NCI-H2171 treated with DMSO at 0.1 percent for 48 hours (cell line): Measurements from ENCODE around the gene ICE2.
"Not testable (repeated sequence)": the region's sequence is repeated elsewhere in the genome, so short reads cannot be mapped to it uniquely, and the experiment has no call there.

Source experiments
- DNase-seq: peaks from one replicate; lab custom pipeline; 2025; lab: John Stamatoyannopoulos, UW

ICE2 gene

DNA sequence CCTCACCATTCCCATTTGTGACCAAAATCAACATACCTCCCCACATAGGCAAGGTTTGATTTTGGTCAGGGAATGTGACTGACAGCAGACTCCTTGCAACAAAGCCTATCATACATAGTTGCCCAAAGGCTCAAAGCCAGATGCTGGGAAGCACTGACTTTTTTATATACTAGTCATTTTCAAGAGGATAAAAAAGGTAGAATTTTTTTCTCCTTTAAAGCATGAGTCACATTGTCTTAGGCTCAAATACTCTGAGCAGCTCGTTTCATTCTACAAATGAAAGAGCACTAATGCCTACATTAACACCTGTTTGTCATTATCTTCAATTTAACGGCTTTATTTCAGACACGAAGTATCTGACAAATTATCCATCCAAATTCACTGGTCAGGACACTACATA lies 36.2 kb downstream of the ICE2 start:
- no peak for DNase-seq

DNA sequence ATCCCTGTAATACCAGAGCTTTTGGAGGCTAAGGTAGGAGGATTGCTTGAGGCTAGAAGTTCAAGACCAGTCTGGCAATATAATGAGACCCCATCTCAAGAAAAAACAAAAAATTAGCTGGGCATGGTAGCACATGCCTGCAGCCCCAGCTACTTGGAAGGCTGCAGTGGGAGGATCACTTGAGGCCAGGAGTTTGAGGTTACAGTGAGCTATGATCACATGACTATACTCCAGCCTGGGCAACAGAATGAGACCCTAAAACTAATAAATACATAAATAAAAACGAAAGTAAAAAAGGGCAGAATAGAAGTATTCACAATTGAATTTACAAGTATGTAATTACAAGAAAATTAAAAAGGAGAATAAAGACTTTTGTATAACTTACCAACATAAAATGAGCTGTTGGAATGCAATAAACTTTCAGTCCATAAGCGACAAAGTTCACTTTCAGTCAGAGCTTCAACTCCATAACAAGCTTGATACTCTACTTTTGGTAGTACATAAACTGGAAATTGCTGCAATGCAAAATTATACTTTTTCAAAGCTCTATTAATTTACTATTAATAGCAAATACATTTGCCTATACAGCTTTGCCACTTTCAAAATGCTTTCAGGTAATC lies 36.8 kb downstream of the ICE2 start:
- DNase-seq: no peak

DNA sequence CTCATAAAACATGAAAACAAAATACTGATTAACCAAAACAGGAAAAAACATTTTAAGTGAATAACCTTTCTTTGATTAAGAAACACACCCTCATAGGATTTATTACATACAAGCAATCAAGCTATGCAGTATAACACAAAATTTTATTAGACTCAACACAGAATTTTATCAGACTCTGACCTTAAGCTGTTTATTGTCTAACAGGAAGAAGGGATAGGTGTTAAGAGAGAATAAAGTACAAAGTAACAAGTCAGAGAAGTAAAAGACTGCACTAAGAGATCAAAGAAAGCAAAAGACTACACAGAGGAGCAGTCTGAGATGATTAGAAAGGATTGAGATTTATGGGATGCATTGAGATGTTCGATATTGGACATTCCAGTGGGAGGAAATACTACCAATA lies 37.6 kb downstream of the ICE2 start:
- no peak for DNase-seq

DNA sequence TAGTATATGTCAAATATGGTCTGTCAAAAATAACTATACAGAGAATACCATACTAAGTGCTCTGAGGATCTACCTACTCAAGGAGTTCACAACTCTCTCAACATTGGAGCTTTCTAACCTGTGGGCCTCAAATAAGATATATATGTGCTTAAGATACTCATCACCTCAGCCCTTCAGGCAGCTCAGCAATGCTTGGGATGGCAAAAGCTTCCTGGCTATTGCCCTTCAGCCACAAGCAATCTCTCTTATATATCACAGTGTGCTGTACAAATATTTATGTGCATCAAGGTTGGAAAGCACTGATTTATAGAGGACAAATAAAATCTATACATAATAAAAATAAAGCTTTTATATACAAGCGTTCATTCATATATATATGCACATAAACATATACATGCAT lies 40.3 kb downstream of the ICE2 start:
- no peak for DNase-seq

DNA sequence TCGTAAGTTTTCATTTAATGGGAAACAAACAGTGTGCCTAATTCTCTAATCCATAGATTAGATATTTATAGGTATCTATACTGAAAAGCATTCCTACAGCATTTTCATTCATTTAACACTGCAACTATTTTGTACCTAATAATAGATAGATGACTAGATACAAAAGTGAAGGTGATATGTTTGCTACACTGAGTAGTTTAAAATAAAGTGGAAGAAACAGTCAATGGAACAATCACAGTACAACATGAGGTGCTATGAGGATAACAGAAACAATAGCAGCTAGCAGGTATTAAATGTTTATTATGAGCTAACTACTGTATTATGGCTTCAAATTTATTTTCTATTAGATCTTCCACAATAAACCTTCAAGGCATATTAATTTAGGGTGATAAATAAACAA lies 50.0 kb downstream of the ICE2 start:
- DNase-seq: no peak

DNA sequence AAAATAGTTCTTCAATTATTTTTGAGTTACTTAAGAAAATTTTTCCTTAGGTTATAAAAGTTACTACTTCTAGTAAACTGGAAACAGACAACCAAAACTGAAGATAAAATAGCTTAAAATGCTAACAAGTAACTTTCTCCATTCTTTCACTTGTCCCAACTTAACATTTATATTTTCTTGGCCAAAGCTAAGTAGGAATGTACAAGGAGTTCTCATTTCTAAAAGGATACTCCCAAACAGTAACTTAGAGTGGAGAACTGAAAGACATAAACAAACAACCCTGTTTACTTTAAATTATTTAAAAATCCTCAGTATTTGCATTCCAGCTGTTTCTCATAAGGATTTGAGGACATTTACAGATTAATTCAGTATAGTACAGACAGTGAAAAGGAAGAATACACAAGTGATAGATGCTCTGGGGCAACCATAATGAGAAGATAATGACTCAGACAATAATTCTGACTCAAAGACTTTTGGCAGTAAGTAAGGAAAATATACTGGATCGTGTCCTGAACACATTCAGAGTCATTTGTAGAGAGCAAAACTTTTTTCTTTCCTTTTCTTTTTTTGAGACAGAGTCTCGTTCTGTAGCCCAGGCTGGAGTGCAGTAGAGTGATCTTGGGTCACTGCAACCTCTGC lies 52.0 kb downstream of the ICE2 start:
- no peak for DNase-seq

DNA sequence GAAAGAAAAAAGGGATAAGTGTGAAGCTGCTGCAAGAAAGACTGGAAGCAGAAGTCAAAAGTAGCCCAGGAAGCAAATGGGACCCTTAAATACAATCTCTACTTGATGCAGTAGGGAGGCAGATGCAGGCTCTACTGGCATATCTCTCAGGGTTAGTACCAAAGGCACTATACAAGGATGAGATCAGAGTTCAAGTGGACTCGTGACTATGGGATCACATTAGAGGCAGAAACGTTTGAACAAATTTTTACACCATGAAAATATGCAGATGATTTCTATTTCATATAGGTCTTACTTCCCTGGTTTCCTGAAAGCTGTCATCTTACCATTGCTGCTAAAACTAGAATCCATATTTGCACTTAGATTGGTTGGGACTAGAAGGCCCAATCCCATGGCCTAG lies 53.5 kb downstream of the ICE2 start:
- DNase-seq: no peak

DNA sequence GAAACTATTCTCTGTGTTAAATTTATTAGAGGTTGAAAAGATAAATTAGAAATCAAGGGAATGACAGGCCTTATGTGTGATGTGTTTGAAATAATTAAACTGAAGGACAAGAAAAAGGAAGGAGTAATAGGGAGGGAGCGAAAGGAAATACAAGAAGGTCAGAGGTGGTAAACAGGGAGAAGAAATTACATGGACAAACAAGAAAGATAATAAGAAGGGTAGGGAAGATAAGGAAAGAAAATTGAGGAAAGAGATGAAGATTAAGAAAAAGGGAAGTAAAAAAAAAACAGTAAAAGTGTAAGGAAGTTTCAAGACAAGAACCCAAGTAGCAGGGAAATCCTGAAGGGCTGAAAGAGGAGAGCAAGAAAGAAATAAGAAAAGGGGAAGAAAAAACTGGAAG lies 54.9 kb downstream of the ICE2 start:
- no peak for DNase-seq

DNA sequence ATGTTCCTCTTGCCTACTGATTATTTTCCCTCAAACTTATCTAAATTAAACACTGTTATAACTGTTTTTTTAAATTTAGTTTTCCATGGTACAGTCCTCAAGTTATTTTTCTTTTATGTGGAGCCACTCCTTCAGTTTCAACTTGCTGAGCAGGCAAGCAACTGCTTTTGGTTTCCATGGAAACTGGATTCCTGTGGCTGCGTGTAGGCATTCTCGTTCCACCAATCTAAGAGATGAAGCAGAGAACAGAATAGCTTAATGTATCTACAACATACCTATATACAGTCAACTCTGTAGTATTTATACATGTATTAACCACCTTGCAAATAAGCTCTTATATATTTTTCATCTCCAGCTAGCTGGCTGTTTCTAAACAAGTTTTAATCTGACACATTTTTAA lies 55.4 kb downstream of the ICE2 start:
- DNase-seq: peak; percentile 9

DNA sequence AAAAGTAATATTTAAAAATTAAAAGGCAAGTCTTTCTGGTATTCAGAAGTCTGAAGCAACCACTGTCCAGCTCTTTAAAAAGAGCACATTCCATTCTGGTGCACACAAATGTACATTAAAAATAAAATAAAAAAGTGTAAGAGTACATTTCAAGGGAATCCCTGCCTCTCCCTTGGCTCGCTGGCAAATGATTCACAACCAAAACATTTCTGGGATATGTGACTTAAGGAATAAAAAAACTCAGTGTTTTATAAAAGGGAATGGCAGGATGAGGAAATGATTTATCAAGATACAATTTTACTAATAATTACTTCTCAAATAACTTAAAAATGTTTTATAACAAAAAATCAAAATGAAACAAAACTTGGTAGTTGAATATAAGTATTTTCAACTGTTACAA lies 57.4 kb downstream of the ICE2 start:
- DNase-seq: no peak

DNA sequence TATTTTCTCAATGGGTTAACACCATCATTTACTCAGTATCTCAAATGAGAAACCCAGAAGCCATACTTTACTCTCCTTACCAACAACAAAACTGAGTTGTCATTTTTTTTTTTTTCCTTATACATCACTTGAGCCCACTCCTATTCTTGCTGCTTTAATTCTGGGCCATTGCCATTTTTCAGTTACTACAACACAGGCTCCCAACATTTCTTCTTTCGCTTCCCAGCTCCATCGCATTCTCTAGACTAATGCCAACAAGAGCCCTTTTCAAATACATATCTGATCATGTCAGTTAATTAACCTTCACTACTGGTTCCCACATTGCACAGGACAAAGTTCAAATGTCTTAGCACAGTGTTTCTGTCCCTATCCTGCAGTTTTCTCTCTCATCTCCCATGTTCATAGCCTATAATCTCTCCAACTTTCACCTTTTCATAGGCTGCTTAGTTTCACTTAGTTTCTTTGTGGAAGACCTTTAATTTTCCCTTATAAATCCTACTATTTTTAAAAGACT lies 58.7 kb downstream of the ICE2 start:
- DNase-seq: no peak

DNA sequence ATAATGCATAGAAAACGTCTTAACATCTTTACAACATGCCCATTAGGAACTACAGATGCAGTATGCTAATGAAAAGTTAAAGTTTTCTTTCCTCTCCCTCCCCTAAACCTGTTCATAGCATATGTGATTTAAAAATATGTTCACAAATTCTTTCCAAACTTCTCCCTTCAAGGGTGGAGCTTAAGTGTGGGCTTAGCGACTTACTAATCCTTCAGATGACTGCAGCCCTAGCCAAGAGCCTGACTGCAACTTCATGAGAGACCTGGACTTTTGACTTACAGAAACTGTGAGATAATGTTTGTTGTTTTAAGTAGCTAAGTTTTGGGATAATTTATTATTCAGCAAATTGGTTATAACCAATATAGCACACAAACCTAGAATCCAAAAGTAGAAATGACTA lies 59.2 kb downstream of the ICE2 start:
- no peak for DNase-seq

DNA sequence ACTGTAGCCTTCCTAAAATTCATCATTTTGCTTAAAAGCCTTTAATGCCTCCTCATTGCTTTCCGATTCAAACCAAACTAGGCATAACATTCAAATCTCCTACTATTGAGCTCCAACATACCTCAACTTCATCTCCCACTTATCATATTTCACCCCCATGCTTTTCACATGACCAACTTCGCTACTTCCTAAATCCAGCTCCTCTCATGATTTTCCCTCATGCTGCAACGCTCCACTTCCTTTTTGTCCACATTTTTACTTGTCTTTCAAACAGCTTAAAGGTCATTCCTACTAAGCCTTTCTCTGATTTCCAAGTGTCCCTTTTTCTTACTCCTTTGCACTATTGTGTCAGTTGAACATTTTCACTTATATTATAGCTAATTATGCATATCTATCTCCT lies 60.8 kb downstream of the ICE2 start:
- DNase-seq: peak; percentile 27

DNA sequence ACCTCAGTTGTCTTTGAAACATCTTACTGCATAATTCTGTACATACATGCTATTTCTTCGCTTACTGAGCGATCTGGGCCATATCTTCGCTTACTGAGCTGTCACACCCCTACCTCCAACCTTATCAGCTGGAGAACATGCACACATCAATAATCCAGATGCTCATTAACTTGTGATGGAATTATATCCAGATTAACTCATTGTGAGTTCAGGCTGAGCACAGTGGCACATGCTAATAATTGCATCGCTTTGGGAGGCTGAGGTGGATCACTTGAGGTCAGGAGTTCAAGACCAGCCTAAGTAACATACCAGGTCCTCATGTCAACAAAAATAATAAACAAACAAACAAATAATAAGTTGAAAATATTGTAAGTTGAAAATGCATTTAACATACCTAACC lies 61.8 kb downstream of the ICE2 start:
- no peak for DNase-seq

DNA sequence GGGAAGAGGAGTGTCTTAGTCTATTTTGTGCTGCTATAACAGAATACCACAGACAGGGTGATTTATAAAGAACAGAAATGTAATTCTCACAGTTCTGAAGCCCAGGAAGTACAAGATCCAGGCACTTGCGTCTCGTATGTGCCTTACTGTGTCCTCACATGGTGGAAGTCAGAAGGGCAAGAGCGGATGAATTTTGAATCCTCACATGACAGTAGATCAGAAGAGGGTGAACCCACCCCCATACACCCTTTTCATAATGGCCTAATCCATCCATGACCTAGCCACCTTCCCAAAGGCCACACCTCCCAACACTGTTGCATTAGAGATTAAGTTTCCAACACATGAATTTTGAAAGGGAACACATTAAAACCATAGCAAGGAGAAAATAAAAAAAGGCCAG lies 62.5 kb downstream of the ICE2 start:
- DNase-seq: no peak

DNA sequence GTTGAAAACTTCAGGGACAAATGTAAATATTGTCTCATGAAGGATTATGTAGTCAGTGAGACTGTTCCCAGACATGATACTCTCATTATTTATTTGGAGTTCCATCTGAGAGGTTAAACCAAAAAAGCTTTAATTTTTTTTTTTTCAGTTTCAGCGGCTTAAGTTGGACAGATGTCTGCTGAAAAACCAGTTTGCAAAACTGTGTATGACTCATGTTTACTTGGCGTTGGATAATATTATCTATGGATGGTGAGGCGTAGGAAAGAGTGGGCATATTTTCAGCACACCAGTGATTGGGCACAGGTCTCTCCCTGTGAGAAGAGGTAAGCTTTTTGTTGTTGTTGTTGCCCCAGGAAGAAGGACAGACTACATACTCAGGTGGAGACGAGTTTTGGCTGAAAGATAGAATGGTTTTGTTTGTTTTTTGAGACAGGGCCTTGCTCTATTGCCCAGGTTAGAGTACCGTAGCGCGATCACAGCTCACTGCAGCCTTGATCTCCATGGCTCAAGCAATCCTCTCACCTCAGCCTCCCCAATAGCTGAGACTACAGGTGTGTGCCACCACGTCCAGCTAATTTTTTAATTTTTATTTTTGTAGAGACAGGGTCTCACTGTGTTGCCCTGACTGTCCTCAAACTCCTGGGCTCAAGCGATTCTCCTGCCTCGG lies 64.8 kb downstream of the ICE2 start:
- DNase-seq: peak; percentile 74

DNA sequence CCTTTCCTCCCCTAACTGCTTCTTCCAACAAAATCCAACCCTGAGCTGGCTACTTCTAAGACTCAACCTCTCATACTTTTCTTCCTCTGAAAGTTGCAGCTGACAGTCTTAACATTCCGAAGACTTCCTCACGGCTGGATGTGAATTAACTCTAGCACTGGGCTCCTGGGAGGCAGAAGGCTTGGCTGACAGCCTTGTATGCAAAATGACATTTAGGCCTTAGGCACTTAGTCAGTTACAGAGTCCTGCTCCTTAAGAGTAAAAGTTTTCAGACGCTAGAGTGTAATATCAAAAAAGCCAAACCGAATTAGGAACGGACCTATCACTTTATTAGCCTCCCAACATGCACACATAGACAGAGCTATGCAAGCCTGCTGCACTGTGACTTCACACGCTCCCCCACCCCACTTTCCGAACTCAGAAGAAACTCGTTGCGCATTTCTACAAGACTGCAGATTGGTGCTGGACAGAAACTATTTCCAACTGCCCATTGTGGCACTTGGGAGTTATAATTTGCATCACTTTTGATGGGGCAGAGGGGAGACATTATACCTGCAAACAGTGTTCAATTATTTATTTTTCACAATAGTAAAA lies 65.6 kb downstream of the ICE2 start:
- no peak for DNase-seq

DNA sequence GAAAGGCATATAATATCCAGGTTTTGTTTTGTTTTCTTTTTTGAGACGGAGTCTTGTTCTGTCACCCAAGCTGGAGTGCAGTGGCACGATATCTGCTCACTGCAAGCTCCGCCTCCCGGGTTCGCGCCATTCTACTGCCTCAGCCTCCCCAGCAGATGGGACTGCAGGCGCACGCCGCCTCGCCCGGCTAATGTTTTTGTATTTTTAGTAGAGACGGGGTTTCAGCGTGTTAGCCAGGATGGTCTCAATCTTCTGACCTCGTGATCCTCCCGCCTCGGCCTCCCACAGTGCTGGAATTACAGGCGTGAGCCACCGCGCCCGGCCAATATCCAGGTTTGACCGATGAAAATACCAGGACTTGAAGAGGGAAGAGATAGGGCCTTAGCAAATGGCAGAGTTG lies 66.1 kb downstream of the ICE2 start:
- DNase-seq: not testable (repeated sequence)

DNA sequence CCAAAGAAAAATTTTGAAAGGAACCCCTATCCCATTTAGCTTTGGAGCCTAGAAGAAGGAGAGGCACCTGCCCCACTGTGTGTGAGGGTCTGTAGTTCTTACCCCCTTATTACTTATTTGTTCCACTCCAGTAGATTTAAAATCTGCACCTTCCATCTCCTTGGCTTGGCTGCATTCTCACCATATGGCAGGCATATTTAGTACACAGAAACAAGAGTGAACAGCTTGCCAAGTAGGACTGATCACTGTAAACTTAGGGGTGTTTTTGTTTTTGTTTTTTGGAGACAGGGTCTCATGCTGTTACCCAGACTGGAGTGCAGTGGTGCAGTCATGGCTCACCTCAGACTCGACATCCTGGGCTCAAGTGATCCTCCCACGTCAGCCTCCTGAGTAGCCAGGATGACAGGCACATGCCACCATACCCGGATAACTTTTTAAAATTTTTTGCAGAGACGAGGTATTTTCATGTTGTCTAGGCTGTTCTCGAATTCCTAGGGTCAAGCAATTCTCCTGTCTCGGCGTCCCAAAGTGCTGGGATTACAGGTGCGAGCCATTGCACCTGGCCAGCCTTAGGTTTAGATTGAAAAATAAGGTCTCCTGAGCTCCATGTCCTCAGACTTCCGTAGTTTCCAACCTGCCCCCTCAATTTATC lies 67.0 kb downstream of the ICE2 start:
- peak; percentile 98 for DNase-seq

DNA sequence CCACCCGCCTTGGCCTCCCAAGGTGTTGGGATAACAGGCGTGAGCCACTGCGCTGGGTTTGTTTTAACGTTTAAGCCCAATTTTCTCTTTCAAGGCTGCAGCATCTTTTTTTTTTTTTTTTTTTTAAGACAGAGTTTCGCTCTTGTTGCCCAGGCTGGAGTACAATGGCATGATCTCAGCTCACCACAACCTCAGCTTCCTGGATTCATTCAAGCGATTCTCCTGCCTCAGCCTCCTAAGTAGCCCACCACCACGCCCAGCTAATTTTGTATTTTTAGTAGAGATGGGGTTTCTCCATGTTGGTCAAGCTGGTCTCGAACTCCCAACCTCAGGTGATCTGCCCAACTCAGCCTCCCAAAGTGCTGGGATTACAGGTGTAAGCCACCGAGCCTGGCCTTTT lies 68.6 kb downstream of the ICE2 start:
- not testable (repeated sequence) for DNase-seq

DNA sequence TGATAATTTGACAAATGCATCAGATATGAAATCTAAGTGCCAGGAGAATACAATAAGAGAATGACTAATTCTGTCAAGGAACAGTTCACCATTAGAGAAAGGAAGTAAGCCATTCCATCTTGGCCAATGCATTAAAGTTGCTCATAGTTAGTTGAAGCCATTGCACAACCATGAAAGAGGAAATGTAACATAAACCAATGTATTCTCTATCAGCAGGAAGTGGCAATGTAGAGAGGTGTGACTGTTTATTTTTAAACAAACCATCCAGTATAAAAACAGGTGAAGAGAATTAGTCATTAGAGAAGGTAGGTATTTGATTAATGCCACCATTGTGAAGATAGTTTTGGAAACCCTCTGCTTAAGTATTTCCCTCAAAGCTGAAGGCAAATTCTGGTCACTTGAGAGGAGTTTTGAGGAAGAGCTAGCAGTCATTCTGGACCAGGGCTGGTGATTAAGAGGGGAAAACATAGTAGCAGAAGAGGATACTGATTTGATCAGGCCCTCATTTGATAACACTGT lies 70.4 kb downstream of the ICE2 start:
- no peak for DNase-seq

DNA sequence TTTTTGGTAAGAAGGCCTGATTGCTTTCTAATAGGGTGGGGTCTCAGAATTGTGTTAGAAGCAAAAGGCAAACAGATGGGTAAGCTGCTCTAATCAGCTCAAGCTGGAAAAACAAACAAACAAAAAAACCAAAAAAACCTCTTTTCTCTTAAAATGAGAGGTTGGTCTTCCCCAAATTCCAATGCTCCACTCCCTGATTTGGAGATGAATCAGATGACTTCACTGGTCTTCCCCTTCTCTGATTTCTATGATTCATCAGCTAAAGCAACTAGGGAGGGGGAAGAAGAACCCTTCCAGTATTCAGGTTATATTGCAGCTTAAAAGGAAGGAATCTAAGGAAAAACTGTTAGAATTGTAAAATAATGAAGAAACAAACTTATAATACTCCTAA lies 71.5 kb downstream of the ICE2 start:
- peak; percentile 32 for DNase-seq
